ENCODE data around the gene TOX2. TPM values are rescaled to one million over a fixed set of nuclear protein-coding genes. Genes with fewer than 3 reads are reported as not detected.

The TOX2 gene
- total RNA-seq, 1 donor from 2014 or later: 2.4 TPM

DNA sequence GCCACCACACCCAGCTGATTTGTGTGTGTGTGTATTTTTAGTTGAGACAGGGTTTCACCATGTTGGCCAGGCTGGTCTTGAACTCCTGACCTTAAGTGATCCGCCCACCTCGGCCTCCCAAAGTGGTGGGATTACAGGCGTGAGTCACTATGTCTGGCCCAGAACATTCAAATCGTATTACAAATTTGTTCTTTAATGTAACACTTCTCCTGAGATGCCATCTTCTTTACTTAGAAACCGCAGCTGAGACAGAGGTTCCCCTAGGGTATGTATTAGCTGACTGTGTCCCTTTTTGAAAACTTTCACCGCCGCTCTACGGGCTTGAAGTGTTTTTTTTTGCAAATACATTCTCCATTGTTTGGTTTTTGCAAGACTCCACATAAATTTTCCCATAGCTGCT is 62.6 kb downstream of the TOX2 start:
- DNase-seq (ENCODE audit: low read depth, low spot score): no peak

DNA sequence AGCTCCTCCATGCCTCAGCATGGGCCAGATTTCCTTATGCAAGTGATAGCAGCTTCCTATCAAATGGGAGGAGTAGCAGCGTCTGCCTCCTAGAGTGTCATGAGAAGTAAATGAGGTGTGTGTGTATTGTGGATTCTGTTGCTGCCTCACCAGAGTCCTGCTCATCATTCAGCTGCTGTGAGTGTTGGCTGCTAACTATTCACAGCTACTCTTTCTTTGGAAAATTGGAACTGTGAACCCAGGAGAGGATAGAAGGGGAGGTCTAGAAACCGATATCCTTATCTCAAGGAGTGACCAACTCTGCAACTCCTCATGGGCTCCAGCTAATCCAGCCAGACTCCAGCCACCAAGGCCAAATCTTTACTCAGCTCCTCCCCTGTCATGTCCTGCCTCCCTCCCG is 63.3 kb downstream of the TOX2 start:
- no peak for DNase-seq (ENCODE audit: low read depth, low spot score)

GRCh38 chr20:43979576-43980105 is 65.0 kb downstream of the TOX2 start:
- no peak for DNase-seq (ENCODE audit: low read depth, low spot score)

GRCh38 chr20:43981540-43981939 is 66.9 kb downstream of the TOX2 start:
- no peak for DNase-seq (ENCODE audit: low read depth, low spot score)

- DNase-seq (ENCODE audit: low read depth, low spot score): no peak
Measured at GRCh38 chr20:43982016-43982415, 67.4 kb downstream of the TOX2 start.

- DNase-seq (ENCODE audit: low read depth, low spot score): no peak
Measured at GRCh38 chr20:43982886-43983285, 68.2 kb downstream of the TOX2 start.

DNA sequence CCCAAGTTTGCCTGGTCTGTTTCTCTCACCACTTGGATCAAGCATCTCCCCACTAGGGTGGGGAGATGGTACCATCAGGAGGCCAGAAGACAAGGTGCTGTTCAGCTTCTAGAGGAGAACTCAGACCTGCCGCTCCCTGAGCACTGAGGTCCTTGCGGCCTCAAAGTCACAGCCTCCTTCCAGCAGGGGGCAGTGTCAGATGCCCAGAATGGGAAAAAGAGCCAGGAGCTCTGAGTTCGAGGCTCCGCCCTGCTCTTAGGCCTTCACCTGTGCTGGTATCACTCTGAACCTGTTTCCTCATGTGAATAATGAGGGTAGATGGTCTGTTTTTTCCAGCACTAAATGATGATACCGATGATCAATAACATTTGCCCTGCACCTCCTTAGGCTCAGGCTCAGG is 68.7 kb downstream of the TOX2 start:
- DNase-seq (ENCODE audit: low read depth, low spot score): no peak

DNA sequence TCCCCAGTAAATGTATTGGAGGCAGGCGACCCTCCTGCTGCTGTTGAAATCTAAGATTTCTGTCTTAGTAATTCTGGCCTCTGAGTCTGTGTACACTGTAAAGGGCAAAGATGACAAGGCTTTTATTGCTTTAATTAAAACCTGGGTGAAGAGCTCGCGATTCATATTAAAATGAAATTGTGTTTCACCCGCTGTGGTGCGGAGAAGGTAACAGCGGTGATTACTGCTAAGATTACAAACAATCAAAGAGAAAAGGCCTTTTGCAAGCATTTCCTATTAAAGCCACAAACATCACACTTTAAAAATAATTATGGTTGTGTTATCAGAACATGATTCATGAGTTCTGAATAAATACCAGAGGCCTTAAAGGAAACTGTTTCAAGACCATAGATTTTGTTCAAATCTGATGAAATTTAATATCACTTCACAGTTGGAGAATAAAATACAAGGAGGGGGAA is 69.3 kb downstream of the TOX2 start:
- DNase-seq (ENCODE audit: low read depth, low spot score): no peak

DNA sequence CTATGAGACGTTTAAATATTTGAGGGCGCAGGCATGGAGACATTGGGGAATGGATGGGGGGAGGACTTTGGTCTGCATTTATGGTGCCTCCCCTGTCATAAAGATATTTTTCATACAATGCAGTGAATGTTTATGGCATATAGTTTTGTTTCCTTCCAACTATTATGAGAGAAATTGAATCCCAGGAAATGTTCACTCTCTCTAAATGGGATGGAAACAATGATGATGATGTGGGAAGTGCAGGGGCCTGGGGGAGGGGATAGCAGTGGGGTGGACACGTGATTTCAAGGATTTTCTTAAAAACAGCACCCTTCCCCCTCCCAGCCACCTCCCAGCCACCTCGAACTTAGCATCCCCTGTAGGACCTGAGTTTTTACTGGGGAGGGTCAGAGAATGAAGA is 69.9 kb downstream of the TOX2 start:
- peak; percentile 44 for DNase-seq (ENCODE audit: low read depth, low spot score)

DNA sequence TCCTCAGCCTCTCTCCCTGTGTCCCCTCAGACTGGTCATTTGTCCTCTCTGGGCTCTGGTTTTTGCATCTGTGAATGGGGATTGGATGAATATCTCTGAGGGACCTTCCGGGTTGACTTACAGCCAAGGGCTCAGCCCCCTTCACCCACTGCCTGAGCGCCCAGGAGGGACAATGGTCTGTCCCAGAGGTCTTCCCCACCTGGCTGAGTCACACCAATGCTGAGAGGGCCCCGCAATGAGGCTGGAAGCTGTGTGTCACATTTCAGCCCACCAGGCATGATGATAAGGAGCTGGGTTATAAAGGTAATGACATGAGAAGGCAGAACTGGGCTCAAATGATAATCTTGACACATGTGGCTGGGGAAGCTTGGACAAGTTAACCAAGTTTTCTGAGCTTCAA is 70.5 kb downstream of the TOX2 start:
- no peak for DNase-seq (ENCODE audit: low read depth, low spot score)

DNA sequence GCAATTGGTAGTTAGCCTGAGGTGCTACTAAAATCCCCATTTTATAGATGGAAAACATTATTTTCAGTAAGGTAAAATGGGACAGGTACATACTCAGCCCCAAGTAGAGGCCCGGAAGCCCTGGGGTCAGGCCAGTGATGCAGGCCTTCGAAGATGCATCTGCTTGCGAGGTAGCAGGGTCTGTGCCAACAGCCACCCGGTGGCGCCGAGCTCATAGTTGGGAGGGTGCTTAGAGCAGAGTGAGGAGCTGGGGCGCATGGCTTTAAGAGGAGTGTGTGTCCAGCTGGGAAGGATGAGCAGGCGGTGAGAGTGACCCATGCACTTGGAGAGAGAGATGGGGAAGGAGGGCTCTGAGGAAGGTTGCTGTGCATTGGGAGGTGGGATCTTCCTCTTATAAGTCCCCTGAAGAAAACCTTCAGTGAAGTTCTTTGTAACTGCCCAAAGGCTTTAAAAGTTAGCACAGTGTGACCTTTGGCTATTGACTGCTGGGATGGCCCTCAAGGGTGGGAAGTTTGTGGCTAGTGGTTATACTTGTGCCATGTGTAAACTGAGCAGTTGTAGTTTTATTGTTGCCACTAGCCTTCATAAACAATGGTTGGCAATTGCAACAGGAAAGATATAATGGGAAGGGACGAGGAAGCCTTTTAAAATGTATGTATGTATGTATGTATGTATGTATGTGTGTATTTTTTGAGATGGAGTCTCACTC is 71.1 kb downstream of the TOX2 start:
- no peak for DNase-seq (ENCODE audit: low read depth, low spot score)

GRCh38 chr20:43987018-43987417 is 72.4 kb downstream of the TOX2 start:
- DNase-seq (ENCODE audit: low read depth, low spot score): no peak

DNA sequence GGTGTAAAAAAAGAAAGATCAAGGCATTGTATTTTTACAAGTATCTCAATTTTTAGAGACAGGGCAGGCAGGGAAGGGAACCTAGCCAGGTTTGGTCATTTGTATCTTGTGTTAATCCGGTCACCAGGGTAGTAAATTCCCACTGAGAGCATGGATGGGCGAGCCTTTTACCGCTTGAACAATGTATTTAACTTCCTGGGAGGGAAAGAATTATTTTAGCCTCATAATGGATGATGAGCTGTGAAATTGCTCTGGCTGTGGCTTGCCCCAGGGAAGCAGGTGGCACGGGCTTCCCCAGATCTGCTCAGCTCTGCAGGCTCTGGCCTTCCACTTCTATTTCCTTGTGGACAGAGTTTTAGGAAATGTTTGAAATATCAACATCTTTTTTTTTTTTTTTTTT is 72.9 kb downstream of the TOX2 start:
- DNase-seq (ENCODE audit: low read depth, low spot score): no peak

GRCh38 chr20:43988451-43988850 is 73.8 kb downstream of the TOX2 start:
- no peak for DNase-seq (ENCODE audit: low read depth, low spot score)

- DNase-seq (ENCODE audit: low read depth, low spot score): no peak
Measured at GRCh38 chr20:43988867-43989266, 74.2 kb downstream of the TOX2 start.

DNA sequence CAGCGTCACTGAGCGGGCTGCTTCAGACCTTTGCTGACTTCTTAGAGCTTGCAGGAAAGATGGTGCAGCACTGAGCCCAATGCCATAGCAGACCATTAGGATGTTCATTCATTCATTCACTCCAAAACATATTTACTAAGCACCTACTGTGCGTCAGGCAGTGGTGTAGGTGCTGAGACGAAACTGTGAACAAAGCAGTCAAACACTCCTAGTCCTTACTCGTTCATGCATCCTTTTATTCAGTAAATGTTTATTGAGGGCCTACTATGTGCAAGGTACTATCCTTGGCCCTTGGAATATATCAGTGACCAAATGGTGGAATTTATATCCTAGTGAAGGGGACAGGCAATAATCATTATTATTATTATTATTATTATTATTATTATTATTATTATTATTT is 76.6 kb downstream of the TOX2 start:
- no peak for DNase-seq (ENCODE audit: low read depth, low spot score)

DNA sequence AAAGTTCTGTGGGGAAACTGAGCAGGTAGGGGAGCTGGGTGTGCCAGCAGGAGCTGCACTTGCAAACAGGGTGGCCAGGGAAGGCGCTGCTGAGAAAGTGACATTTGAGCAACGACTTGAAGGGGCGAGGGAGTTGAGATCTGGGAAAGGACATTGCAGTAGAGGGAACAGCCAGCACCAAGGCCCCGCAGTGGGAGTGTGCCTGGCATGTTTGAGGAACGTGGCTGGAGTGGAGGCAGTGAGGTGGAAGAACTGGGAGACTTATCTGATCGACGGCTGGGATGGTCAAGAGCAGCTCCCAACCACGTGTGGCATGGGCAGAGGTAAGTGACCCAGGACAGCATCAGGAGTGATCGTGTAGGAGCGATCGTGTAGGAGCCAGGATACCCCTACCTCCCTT is 77.3 kb downstream of the TOX2 start:
- DNase-seq (ENCODE audit: low read depth, low spot score): no peak

- DNase-seq (ENCODE audit: low read depth, low spot score): no peak
Measured at GRCh38 chr20:43992885-43993284, 78.2 kb downstream of the TOX2 start.

- DNase-seq (ENCODE audit: low read depth, low spot score): no peak
Measured at GRCh38 chr20:43993560-43993959, 78.9 kb downstream of the TOX2 start.

- no peak for DNase-seq (ENCODE audit: low read depth, low spot score)
Measured at GRCh38 chr20:43994486-43995100, 79.9 kb downstream of the TOX2 start.

GRCh38 chr20:43995645-43996044 is 81.0 kb downstream of the TOX2 start:
- no peak for DNase-seq (ENCODE audit: low read depth, low spot score)

- peak; percentile 37 for DNase-seq (ENCODE audit: low read depth, low spot score)
Measured at GRCh38 chr20:43996240-43996930, 81.7 kb downstream of the TOX2 start.

All from pulmonary artery endothelial cell (primary cell).